GM12875 (cell line): ENCODE results near the gene GMPR2.

Source experiments
- H3K4me3 ChIP-seq: one replicate; pipeline ENCODE4 v1.5.1; 2011; ENCODE audit warnings: low read depth, low read length, control low read depth
- TF ChIP-seq, protein P1 (sequence below): IDR thresholded peaks from 2 replicates; pipeline ENCODE4 v1.5.1; 2011; ENCODE audit warnings: low read depth, mild to moderate bottlenecking, control low read depth, inconsistent platforms, low read length, moderate library complexity, borderline replicate concordance; ENCODE audit not compliant: insufficient read depth

Gene GMPR2

DNA sequence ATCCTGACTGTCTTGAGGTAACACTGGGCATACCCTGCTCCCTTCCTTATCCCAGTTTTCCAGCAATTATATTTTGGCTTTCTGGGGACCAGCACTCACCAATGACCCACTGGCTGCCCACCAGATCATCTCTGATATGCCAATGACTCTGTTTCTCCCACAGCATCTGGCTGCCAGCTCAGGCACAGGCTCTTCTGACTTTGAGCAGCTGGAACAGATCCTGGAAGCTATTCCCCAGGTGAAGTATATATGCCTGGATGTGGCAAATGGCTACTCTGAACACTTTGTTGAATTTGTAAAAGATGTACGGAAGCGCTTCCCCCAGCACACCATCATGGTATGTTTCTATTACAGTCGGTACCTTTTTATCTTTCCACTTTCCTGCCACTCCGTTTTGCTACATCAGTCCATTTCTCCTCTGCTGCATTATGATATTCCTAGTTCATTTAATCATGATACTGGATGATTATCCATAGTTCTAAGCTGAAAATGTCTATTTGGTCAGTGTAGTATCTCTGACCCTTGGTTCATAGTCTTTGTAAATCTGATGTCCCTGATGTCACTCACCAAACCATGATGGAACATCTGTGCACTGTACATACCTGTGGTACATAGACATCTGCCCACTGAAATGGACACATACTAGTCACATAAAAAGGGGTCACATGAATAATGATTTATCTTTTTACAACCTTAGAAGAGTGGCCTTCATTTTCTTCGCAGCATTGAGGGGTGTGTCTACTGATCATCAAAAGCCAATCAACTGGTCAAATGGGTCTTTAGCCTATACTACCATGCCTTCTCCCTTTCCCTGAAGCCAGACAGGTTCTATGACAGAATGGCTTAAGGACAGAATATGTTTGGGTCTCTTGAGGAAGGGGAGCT is 3.3 kb downstream of the GMPR2 start:
- TF ChIP-seq, protein P1, sequence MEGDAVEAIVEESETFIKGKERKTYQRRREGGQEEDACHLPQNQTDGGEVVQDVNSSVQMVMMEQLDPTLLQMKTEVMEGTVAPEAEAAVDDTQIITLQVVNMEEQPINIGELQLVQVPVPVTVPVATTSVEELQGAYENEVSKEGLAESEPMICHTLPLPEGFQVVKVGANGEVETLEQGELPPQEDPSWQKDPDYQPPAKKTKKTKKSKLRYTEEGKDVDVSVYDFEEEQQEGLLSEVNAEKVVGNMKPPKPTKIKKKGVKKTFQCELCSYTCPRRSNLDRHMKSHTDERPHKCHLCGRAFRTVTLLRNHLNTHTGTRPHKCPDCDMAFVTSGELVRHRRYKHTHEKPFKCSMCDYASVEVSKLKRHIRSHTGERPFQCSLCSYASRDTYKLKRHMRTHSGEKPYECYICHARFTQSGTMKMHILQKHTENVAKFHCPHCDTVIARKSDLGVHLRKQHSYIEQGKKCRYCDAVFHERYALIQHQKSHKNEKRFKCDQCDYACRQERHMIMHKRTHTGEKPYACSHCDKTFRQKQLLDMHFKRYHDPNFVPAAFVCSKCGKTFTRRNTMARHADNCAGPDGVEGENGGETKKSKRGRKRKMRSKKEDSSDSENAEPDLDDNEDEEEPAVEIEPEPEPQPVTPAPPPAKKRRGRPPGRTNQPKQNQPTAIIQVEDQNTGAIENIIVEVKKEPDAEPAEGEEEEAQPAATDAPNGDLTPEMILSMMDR, result no peak
- no peak overlapping the region for H3K4me3 ChIP-seq

DNA sequence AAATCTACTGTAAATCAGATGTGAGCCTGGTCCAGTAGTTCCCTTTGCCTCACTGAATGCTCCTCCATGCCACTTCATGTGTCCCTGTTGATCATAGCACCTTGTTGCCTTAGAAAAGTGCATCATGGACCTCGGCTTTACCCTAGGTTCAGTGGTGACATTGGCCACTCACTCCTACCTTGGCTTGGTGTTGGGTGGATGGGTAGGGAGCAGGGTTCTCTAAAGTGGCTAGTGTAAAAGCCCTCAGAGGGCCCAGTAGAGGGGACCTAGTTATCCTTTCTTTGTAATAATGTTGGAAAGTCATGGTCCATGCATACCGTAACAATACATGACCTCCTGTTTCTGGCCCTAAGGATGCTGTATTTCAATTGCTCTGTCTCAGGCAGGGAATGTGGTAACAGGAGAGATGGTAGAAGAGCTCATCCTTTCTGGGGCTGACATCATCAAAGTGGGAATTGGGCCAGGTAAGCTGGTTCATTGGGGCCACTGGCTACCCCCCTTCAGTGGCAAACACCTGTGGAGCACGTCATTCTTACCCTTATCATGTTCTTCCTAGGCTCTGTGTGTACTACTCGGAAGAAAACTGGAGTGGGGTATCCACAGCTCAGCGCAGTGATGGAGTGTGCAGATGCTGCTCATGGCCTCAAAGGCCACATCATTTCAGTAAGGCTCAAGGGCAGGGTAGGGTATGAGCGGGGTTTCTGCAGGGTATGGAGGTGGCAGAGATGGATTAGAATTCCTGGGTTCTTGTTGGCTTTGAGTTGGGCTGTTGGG is 4.1 kb downstream of the GMPR2 start:
- TF ChIP-seq, protein P1, result no peak

DNA sequence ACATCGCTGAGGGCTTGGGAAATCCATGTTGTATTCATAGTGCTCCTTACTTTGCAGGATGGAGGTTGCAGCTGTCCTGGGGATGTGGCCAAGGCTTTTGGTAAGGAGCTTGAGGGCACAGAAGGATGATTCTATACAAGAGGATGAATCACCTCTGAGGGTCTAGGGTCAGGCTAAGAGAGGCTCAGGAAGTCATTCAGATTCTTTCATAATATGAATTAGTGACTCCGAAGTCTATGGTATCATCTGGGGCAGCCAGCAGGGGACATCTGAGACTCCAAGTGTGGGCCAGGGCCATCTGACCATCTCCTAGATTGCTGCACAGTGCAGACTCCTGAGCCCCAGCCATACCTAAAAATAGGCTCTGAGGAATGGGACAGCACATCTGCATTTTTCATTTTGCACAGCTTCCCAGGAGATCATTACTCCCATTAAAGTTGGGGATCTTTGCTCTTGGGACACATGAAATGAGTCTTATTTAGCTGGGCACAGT is 4.8 kb downstream of the GMPR2 start:
- no peak overlapping the region for H3K4me3 ChIP-seq
- TF ChIP-seq, protein P1, result no peak

More for the DNA sequence above, 4.1 kb downstream of the GMPR2 start:
- H3K4me3 ChIP-seq, result no peak overlapping the region

DNA sequence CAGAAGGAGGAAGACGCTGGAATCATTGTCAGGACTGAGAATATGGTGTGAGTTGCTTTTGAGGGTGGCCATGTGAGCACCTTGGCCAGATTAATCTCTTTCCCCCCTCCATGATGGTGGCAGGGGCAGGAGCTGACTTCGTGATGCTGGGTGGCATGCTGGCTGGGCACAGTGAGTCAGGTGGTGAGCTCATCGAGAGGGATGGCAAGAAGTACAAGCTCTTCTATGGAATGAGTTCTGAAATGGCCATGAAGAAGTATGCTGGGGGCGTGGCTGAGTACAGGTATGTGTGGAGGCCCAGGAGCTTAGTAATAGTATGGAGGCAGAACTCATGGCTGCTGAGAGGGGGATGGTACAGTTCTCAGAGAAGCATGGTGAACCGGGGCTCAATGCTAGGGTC is 5.4 kb downstream of the GMPR2 start:
- no peak overlapping the region for H3K4me3 ChIP-seq
- TF ChIP-seq, protein P1, result no peak

DNA sequence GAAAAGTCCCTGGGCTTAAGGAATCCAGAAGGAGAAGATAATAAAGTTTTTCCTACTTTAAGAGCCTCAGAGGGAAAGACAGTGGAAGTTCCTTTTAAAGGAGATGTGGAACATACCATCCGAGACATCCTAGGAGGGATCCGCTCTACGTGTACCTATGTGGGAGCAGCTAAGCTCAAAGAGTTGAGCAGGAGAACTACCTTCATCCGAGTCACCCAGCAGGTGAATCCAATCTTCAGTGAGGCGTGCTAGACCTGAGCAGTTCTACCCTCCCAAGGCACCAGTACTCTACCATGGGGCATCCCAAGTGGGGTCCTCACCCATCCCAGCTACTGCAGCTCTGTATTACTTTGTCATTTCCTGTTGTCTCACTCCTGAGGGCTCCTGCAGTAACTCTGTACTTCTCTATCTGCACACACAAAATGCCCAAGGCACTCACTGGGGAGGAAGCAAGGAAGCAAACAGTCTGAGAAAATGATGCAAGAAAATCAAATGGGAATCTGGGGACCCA is 5.9 kb downstream of the GMPR2 start:
- H3K4me3 ChIP-seq, result no peak overlapping the region
- TF ChIP-seq, protein P1, result no peak

DNA sequence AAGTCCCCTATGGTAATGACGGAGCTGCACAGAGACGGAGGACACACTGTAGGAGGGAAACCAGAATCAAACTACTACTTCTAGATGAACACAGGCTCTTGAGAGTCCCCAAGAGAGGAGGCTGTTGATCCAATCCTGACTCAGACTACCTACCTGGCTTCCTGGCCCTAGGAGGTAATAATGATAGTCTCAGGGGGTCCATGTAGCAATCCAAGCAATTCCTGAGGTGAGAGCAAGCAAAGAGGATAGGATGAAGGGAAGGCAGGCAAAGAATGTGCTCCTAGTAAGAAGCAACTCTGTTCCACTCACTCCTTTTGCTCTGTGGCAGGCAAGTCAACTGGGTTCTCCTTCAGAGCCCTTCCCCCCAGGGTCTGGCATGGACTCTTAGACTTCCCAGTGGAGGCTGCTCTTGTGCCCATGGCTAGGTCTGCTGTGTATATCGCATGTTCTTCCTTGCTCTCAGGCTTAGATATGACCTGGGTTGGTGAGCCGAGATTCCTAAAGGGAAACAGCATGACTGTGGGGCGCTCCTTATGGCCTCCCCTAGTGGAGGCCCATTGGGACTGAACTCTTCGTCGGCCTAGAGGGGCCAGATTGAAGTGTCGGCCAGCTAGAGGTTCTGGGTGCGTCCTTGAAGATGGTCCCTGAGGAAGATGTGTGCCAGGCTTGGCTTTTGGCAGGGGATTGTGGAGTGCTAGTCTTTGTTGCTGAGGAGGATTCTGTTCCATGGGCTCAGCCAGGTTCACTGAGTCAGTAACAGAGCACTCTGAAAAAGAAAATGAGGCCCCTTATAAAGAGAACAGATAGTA is 7.6 kb downstream of the GMPR2 start:
- no peak overlapping the region for H3K4me3 ChIP-seq
- TF ChIP-seq, protein P1, result no peak
